NB4 (cell line): Measurements from ENCODE around the gene KDM4C.

Source experiments
- DNase-seq: peaks from one replicate; pipeline ENCODE4 v3.0.0; 2010; ENCODE audit warnings: low read depth
- H3K4me3 ChIP-seq: one replicate; pipeline ENCODE4 v1.5.1; 2011; ENCODE audit warnings: mild to moderate bottlenecking, low read depth, low read length, moderate library complexity
- MYC ChIP-seq: IDR thresholded peaks from 2 replicates; pipeline ENCODE4 v1.6.1; 2011; ENCODE audit warnings: low read depth, low read length
- POLR2A ChIP-seq: IDR thresholded peaks from 2 replicates; pipeline ENCODE4 v1.6.1; 2011; ENCODE audit warnings: mild to moderate bottlenecking; ENCODE audit not compliant: insufficient read length; ENCODE audit errors: extremely low read depth
- TF ChIP-seq, protein P1 (sequence below): IDR thresholded peaks from 2 replicates; pipeline ENCODE4 v1.6.1; 2011; ENCODE audit warnings: low read depth, low read length
- TF ChIP-seq, protein P2 (sequence below): IDR thresholded peaks from one replicate; pipeline ENCODE4 v1.5.1; 2012; ENCODE audit warnings: low read depth, low read length

Gene KDM4C

DNA sequence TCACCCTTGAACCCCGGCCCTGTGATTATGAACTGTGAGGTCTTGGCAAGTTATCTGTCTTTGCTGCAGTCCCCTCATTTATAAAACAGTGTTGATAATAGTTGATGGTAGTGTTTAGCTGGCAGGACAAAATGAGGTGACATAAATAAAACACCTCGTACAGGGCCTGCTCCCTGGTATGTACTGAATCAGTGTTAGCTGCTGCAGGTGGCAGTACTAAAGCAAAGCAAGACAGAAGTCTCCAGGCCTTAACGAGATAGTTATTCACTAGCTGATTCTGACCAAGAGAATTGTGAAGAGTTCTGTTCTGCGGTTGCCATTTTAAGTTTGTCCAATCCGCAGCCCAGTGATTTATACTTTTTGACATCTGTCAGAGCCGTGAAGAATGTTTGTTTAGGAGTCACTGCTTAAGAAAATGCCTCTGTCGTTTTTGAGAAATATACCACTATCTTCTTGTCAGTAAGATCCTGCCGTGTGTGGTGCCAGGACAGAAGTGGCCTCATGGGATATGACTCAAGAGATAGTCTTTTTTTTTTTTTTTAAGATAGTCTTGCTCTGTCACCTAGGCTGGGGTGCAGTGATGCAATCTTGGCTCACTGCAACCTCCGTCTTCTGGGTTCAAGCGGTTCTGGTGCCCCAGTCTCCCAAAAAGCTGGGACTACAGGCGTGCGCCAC, 75.9 kb downstream of the KDM4C start:
- DNase-seq, result peak; percentile 67
- TF ChIP-seq, protein P1, sequence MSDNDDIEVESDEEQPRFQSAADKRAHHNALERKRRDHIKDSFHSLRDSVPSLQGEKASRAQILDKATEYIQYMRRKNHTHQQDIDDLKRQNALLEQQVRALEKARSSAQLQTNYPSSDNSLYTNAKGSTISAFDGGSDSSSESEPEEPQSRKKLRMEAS, result no peak
- TF ChIP-seq POLR2A (no peak), MYC (no peak)
- TF ChIP-seq, protein P2, sequence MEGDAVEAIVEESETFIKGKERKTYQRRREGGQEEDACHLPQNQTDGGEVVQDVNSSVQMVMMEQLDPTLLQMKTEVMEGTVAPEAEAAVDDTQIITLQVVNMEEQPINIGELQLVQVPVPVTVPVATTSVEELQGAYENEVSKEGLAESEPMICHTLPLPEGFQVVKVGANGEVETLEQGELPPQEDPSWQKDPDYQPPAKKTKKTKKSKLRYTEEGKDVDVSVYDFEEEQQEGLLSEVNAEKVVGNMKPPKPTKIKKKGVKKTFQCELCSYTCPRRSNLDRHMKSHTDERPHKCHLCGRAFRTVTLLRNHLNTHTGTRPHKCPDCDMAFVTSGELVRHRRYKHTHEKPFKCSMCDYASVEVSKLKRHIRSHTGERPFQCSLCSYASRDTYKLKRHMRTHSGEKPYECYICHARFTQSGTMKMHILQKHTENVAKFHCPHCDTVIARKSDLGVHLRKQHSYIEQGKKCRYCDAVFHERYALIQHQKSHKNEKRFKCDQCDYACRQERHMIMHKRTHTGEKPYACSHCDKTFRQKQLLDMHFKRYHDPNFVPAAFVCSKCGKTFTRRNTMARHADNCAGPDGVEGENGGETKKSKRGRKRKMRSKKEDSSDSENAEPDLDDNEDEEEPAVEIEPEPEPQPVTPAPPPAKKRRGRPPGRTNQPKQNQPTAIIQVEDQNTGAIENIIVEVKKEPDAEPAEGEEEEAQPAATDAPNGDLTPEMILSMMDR, result no peak
- no peak overlapping the region for H3K4me3 ChIP-seq

DNA sequence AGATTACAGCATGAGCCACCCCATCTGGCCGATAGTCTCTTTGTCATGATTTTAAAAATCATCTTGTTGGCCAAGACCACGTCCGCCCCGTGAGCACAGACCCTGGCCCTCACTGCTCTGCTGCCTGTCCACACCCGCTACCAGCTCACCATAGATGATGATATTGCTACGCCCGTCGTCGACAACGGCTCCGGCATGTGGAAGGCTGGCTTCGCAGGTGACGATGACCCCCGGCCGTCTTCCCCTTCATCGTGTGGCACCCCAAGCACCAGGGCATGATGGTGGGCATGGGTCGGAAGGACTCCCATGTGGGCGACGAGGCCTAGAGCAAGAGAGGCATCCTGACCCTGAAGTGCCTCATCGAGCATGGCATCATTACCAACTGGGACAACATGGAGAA, 76.5 kb downstream of the KDM4C start:
- DNase-seq, result no peak
- TF ChIP-seq, protein P2, result no peak
- TF ChIP-seq MYC, result no peak
- TF ChIP-seq, protein P1, result no peak
- TF ChIP-seq POLR2A, result no peak
- no peak overlapping the region for H3K4me3 ChIP-seq

DNA sequence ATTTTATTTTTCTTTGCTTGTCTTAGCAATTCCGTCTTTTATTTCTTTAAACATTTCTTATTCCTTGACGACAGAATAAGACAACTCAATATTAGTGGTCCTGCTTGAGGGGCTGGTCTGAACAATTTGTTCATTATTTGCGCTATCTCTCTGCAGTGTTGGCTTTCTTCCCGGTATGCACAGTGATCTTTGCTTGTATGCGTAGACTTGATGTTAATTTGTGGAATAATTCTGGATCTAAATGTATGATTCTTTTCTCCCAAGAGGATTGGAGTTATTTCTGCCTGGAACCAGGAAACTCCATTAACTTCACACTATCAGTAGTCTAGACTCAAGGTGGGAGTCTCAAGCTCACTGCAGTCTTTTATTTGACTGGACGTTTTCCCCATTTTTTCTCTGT, 80.4 kb downstream of the KDM4C start:
- H3K4me3 ChIP-seq, result no peak overlapping the region
- TF ChIP-seq, protein P1, result no peak
- TF ChIP-seq POLR2A (no peak), MYC (no peak)
- TF ChIP-seq, protein P2, result no peak
- no peak for DNase-seq

DNA sequence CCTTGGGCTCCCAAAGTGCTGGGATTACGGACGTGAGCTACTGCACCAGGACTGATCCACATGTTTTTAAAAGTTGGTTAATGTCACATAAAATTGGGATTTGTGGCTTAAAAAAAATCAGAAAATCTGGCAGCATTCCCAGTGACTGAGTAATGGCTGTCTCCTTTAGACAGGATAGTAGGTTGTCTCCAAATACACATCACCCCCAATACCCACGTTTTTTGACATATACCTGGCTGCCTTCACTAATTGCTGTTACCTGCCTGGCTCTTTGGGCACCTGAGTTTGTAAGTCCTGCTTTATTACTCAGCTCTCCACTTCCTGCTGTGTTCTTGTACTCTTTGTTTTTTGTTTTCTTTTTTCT, 84.8 kb downstream of the KDM4C start:
- TF ChIP-seq MYC (no peak), POLR2A (no peak)
- TF ChIP-seq, protein P1, result no peak
- TF ChIP-seq, protein P2, result no peak
- no peak overlapping the region for H3K4me3 ChIP-seq
- no peak for DNase-seq

DNA sequence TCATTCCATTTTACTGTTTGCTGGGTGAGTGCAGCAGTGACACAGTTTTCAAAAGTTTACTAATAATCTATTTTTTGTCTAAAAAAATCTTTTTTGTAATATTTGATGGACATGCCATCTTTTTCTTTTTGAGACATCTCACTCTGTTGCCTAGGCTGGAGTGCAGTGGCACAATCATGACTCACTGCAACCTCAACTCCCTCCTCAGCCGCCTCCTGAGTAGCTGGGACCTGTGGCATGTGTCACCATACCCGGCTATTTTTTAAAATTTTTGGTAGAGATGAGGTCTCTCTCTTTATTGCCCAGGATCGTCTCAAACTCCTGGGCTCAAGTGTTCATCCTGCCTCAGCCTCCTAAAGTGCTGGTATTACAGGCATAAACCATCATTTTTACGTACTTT, 86.0 kb downstream of the KDM4C start:
- TF ChIP-seq MYC (no peak), POLR2A (no peak)
- TF ChIP-seq, protein P1, result no peak
- TF ChIP-seq, protein P2, result no peak
- H3K4me3 ChIP-seq, result no peak overlapping the region
- DNase-seq, result peak; percentile 30

DNA sequence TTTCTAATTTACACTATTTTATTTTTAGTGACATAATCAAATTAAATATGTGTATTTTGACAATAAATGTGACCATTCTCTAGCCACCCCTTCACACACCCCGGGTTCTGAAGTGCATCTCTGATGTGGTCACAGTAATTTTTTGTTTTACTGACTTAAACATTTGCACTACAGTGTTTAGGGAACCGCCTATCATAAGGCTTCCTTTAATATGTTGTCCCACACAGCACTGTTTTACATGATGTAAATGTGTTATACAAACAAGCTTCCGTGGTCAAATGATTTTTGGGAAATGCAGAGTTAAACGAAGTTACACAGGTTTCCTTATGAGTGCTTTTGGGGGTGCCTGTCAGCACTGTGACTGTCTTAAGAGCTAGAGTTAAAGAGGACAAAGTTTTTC, 86.5 kb downstream of the KDM4C start:
- no peak for DNase-seq
- no peak overlapping the region for H3K4me3 ChIP-seq
- TF ChIP-seq MYC (no peak), POLR2A (no peak)
- TF ChIP-seq, protein P2, result no peak
- TF ChIP-seq, protein P1, result no peak
